Hepatocyte (in vitro differentiated cells): Measurements from ENCODE around the gene PAQR5. TPM values are rescaled to one million over a fixed set of nuclear protein-coding genes. Genes with fewer than 3 reads are reported as not detected.

Experiments used
- DNase-seq: peaks from one replicate; pipeline ENCODE4 v3.0.0-alpha.2; 2016; ENCODE audit warnings: low spot score
- H2AFZ ChIP-seq: fragments of 200-600 bp; sonication (generic); 2 replicates; pipeline ENCODE4 v1.6.0; 2016; ENCODE audit warnings: antibody characterized with exemption, mild to moderate bottlenecking
- H3K27ac ChIP-seq: fragments of 200-600 bp; sonication (generic); 2 replicates; pipeline ENCODE4 v1.5.1; 2016; ENCODE audit warnings: mild to moderate bottlenecking
- H3K27me3 ChIP-seq: fragments of 200-600 bp; sonication (generic); 2 replicates; pipeline ENCODE4 v1.6.1; 2016
- H3K36me3 ChIP-seq: fragments of 200-600 bp; sonication (generic); replicated peaks from 2 replicates; pipeline ENCODE4 v1.5.1; 2016; ENCODE audit warnings: low read depth; ENCODE audit not compliant: insufficient read depth
- H3K4me1 ChIP-seq: fragments of 200-600 bp; sonication (generic); 2 replicates; pipeline ENCODE4 v1.5.1; 2016; ENCODE audit warnings: mild to moderate bottlenecking, moderate library complexity; ENCODE audit not compliant: insufficient read depth
- H3K4me2 ChIP-seq: fragments of 200-600 bp; sonication (generic); 2 replicates; pipeline ENCODE4 v1.6.0; 2016
- H3K4me3 ChIP-seq: fragments of 200-600 bp; sonication (generic); 2 replicates; pipeline ENCODE4 v1.5.1; 2016; ENCODE audit warnings: mild to moderate bottlenecking
- H3K79me2 ChIP-seq: fragments of 200-600 bp; sonication (generic); 2 replicates; pipeline ENCODE4 v1.6.0; 2017; ENCODE audit warnings: mild to moderate bottlenecking
- H3K9me2 ChIP-seq: fragments of 200-600 bp; sonication (generic); replicated peaks from 2 replicates; pipeline ENCODE4 v1.6.0; 2017; ENCODE audit warnings: mild to moderate bottlenecking; ENCODE audit not compliant: insufficient read depth
- H3K9me3 ChIP-seq: fragments of 200-600 bp; sonication (generic); 2 replicates; pipeline ENCODE4 v1.5.1; 2016; ENCODE audit warnings: low read depth, mild to moderate bottlenecking
- H4K20me1 ChIP-seq: fragments of 200-600 bp; sonication (generic); 2 replicates; pipeline ENCODE4 v1.6.0; 2016; ENCODE audit warnings: mild to moderate bottlenecking; ENCODE audit not compliant: insufficient read depth, poor library complexity, severe bottlenecking
- CTCF ChIP-seq: fragments of 200-600 bp; sonication (generic); IDR thresholded peaks from 2 replicates; pipeline ENCODE4 v1.5.1; 2016; ENCODE audit warnings: antibody characterized with exemption, mild to moderate bottlenecking; ENCODE audit not compliant: poor library complexity
- EZH2 ChIP-seq: fragments of 200-600 bp; sonication (generic); IDR thresholded peaks from 2 replicates; pipeline ENCODE4 v1.6.1; 2016; ENCODE audit warnings: antibody characterized with exemption, mild to moderate bottlenecking, borderline replicate concordance
- EZH2phosphoT487 ChIP-seq: fragments of 200-600 bp; sonication (generic); IDR thresholded peaks from one replicate; pipeline ENCODE4 v1.6.1; 2018; ENCODE audit warnings: antibody characterized with exemption, mild to moderate bottlenecking, low read depth, moderate library complexity; ENCODE audit not compliant: unreplicated experiment, severe bottlenecking
- WGBS: methylation state at CpG from one replicate; pipeline ENCODE4 v1.1.6; 2016; ENCODE audit warnings: low lambda C conversion rate; ENCODE audit errors: missing lambda C conversion rate; 5-methylcytosine and 5-hydroxymethylcytosine counted together
- polyA plus RNA-seq: library from polyadenylated mRNA; unstranded; fragments of >200 nt; fragmentation: Nextera tagmentation; extraction: Ambion mirVana; gene quantifications from 2 replicates; pipeline ENCODE4 v1.2.1, GENCODE V29; 2016
- total RNA-seq: library from RNA; depleted of rRNA; stranded (reverse); fragments of >200 nt; gene quantifications from 2 replicates; pipeline ENCODE4 v1.2.3, GENCODE V29; 2014

Gene PAQR5
- total and polyA plus RNA-seq, 2 experiments from 2014 or later = 2.1 to 2.8 TPM

DNA sequence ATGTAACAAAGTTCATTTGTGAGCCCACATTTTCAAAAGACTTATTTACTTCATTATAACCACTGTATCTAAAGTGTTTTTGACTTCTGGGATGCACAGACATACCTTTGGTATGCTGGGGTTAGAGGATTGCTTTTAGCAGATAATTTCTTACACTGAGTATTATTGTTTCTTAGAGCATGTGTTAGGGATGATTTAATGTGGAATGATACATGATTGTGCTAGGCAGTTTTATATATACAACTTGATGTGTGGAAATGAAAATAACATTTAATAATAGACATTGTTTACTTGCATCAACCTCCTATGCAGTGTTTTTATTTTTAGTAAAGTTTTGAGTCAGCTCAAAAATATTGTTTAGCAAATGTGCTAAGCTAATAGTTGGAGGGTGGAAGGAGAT lies 118.9 kb downstream of the PAQR5 start:
- peaks cover 34% of the 10 kb centered on the region for H3K79me2 ChIP-seq
- no peaks in the 10 kb centered on the region for H3K27me3 ChIP-seq
- H3K4me2 ChIP-seq = no peak overlapping the region
- no peak for DNase-seq
- no peaks in the 10 kb centered on the region for H3K4me1 ChIP-seq
- H3K27ac ChIP-seq = no peak overlapping the region
- TF ChIP-seq EZH2 = no peak
- TF ChIP-seq CTCF = no peak
- TF ChIP-seq EZH2phosphoT487 = no peak
- H3K4me3 ChIP-seq = no peak overlapping the region
- no peak overlapping the region for H2AFZ ChIP-seq
- no peaks in the 10 kb centered on the region for H3K36me3 ChIP-seq
- no peaks in the 10 kb centered on the region for H3K9me2 ChIP-seq
- no peaks in the 10 kb centered on the region for H4K20me1 ChIP-seq
- no peaks in the 10 kb centered on the region for H3K9me3 ChIP-seq

- Histone ChIP-seq H2AFZ (no peak overlapping the region), H3K27ac (no peak overlapping the region), H3K4me2 (no peak overlapping the region), H3K9me2 (no peaks in the 10 kb centered on the region), H3K27me3 (no peaks in the 10 kb centered on the region), H3K4me1 (no peaks in the 10 kb centered on the region), H3K79me2 (peaks cover 23% of the 10 kb centered on the region), H4K20me1 (no peaks in the 10 kb centered on the region), H3K9me3 (no peaks in the 10 kb centered on the region), H3K36me3 (no peaks in the 10 kb centered on the region), H3K4me3 (no peak overlapping the region)
- TF ChIP-seq CTCF (no peak), EZH2phosphoT487 (no peak), EZH2 (no peak)
- no peak for DNase-seq
Observed at GRCh38 chr15:69421498-69421897, 122.8 kb downstream of the PAQR5 start.

DNA sequence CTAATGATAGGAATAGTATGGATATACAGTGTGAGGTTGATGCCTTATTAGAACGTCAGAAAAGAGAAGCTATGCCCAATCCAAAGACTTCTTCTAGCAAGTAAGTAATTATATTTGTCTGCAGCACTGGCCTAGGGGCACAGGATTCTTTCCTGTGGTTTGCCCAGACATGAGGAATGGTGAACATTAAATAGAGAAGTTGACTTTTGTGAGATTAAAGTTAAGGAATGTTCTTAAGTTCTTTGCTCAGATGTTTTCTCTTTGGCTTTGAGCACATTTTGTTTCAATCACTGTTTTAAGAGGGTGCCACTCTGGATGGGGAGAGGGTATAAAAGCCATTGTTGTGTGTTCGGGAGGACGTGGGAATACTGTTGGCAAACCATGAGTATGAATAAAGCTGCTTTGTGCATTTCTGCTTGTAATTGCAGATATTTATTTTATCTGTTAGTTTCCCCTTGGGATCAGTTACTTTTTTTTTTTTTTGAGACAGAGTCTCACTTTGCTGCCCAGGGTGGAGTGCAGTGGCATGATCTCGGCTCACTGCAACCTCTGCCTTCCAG lies 123.7 kb downstream of the PAQR5 start:
- Histone ChIP-seq H3K36me3 (no peaks in the 10 kb centered on the region), H3K27me3 (no peaks in the 10 kb centered on the region), H4K20me1 (no peaks in the 10 kb centered on the region), H2AFZ (no peak overlapping the region), H3K27ac (no peak overlapping the region), H3K9me2 (no peaks in the 10 kb centered on the region), H3K79me2 (peaks cover 14% of the 10 kb centered on the region), H3K9me3 (no peaks in the 10 kb centered on the region), H3K4me3 (no peak overlapping the region), H3K4me2 (no peak overlapping the region), H3K4me1 (no peaks in the 10 kb centered on the region)
- DNase-seq = no peak
- TF ChIP-seq CTCF (no peak), EZH2phosphoT487 (no peak), EZH2 (no peak)
- 61% methylated on average over 3 of the region's 4 CpGs for WGBS

DNA sequence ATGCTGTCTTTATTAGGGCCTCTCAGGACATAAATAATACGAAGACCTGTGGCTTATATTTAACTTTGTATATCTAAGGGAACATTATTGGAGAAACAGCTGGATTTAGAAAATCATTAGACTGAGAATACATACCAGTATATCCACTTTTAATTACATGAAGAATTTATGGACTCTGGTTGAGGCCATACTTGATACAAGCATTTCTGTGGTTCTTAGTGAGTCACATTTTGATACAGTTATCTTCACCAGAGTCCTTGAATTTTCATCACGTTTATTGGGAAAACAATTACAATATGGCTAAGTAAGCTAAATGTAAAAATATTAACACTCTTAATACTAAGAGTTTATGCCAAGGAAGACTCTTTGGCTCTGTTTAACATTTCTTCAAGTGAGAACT lies 125.3 kb downstream of the PAQR5 start:
- H4K20me1 ChIP-seq = no peaks in the 10 kb centered on the region
- H3K79me2 ChIP-seq = no peaks in the 10 kb centered on the region
- no peak overlapping the region for H3K27ac ChIP-seq
- TF ChIP-seq EZH2phosphoT487 = no peak
- TF ChIP-seq EZH2 = no peak
- no peak for TF ChIP-seq CTCF
- 91% methylated on average over 2 of the region's 2 CpGs for WGBS
- H3K4me2 ChIP-seq = no peak overlapping the region
- H2AFZ ChIP-seq = no peak overlapping the region
- no peaks in the 10 kb centered on the region for H3K9me3 ChIP-seq
- H3K4me3 ChIP-seq = no peak overlapping the region
- H3K36me3 ChIP-seq = no peaks in the 10 kb centered on the region
- no peaks in the 10 kb centered on the region for H3K9me2 ChIP-seq
- no peaks in the 10 kb centered on the region for H3K27me3 ChIP-seq
- DNase-seq = no peak
- H3K4me1 ChIP-seq = no peaks in the 10 kb centered on the region
